GM12892 (cell line): Measurements from ENCODE around the gene FASTKD1.

Experiments used
- DNase-seq: peaks from one replicate; pipeline ENCODE4 v3.0.0; 2011; ENCODE audit not compliant: insufficient read length
- FAIRE-seq: peaks from 2 replicates; lab custom pipeline; 2011; peaks lifted over from hg19 to GRCh38; lab: Jason Lieb, UNC
- POLR2A ChIP-seq: IDR thresholded peaks from 2 replicates; pipeline ENCODE4 v1.6.1; 2011; ENCODE audit warnings: low read depth, low read length, control low read depth
- POLR2AphosphoS5 ChIP-seq: IDR thresholded peaks from 2 replicates; pipeline ENCODE4 v1.6.1; 2011; ENCODE audit warnings: low read depth, low read length, control low read depth
- TAF1 ChIP-seq: IDR thresholded peaks from 2 replicates; pipeline ENCODE4 v1.6.1; 2011; ENCODE audit warnings: low read depth, mild to moderate bottlenecking, control low read depth, low read length, borderline replicate concordance

The FASTKD1 gene

DNA sequence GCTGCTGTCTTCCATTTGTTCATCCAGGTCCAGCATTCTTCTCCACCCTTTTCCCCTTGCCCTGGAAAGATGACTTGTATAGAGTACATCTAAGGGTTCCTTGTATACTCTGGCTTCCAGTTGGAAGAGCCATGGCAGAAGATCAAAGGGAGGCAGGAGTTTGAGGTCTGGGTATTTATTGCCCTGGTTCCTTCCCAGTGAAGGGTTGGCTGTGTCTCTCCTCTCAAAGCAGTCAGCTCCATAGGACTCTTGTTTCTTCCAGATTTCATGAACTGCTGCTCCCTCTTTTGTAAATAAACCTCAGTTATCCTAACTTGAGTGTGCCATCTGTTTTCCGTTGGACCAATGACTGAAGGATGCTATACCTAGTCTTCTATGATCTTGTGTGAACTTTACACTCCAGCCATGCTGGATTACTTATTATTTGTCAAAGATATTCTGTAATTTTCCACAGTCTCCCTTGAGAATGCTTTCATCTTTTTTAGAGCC lies 88.0 kb downstream of the FASTKD1 start:
- DNase-seq (no peak), FAIRE-seq (no peak)
- TF ChIP-seq TAF1 (no peak), POLR2A (no peak), POLR2AphosphoS5 (no peak)

DNA sequence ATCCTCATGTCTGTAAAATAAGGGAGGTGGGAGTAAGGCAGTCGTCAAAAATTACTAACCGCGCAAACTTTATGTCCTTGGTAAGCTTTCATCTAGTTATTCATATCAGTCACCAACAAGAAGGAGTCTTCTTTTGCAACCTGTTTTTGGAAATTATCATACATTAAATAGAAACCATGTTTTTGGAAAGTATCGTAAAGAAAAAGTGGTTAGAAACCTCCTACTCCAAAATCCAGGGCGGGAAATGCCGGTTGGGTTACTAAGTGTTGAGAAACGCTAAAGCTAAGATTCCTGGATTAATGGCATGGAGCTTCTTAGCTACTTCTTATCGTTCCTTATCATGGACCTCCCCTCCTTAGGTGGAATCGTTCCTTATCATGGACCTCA lies 93.6 kb downstream of the FASTKD1 start:
- FAIRE-seq (peak; percentile 17), DNase-seq (no peak)
- TF ChIP-seq POLR2AphosphoS5 (no peak), POLR2A (no peak)
